Activated T-helper 17 cell treated with anti-CD3 and anti-CD28 coated beads, Interleukin-2, amount 50 U/mL, for 72 hours (primary cell): ENCODE results near the gene LRP1B. TPM values are rescaled to one million over a fixed set of nuclear protein-coding genes. Genes with fewer than 3 reads are reported as not detected.
"Not testable (repeated sequence)": the region's sequence is repeated elsewhere in the genome, so short reads cannot be mapped to it uniquely, and the experiment has no call there.

ENCODE experiments used
- ATAC-seq: fragments of 150-1000 bp; cut with Tn5 transposase; replicated peaks from 2 replicates; pipeline ENCODE4 v1.10.0; 2021; ENCODE audit warnings: mild to moderate bottlenecking, moderate library complexity
- H3K27ac Mint-ChIP-seq: one replicate; pipeline ENCODE4 v1.8.0; 2022; ENCODE audit warnings: mixed read lengths
- H3K27me3 Mint-ChIP-seq: one replicate; pipeline ENCODE4 v1.8.0; 2022; ENCODE audit warnings: mixed read lengths
- H3K36me3 Mint-ChIP-seq: one replicate; pipeline ENCODE4 v1.8.0; 2022; ENCODE audit warnings: low read depth, mild to moderate bottlenecking, mixed read lengths
- H3K4me1 Mint-ChIP-seq: one replicate; pipeline ENCODE4 v1.8.0; 2022; ENCODE audit warnings: mixed read lengths
- H3K4me3 Mint-ChIP-seq: one replicate; pipeline ENCODE4 v1.8.0; 2022; ENCODE audit warnings: mild to moderate bottlenecking, mixed read lengths
- H3K9me3 Mint-ChIP-seq: one replicate; pipeline ENCODE4 v1.8.0; 2022; ENCODE audit warnings: mixed read lengths
- total RNA-seq, 2 donors: library from RNA; stranded (reverse); gene quantifications; one replicate each; pipeline ENCODE4 v1.2.3, GENCODE V29; 2022

LRP1B gene
- total RNA-seq, 2 donors from 2014 or later = not detected

GRCh38 chr2:140586379-140586778 is 1544.4 kb downstream of the LRP1B start:
- no peaks in the 10 kb centered on the region for H3K4me1 Mint-ChIP-seq
- no peaks in the 10 kb centered on the region for H3K27me3 Mint-ChIP-seq
- no peak overlapping the region for H3K27ac Mint-ChIP-seq
- no peaks in the 10 kb centered on the region for H3K36me3 Mint-ChIP-seq
- no peak for ATAC-seq
- H3K9me3 Mint-ChIP-seq = peaks cover 15% of the 10 kb centered on the region
- H3K4me3 Mint-ChIP-seq = no peak overlapping the region

GRCh38 chr2:140585016-140585415 is 1545.8 kb downstream of the LRP1B start:
- Mint-ChIP-seq H3K4me3 (no peak overlapping the region), H3K9me3 (peaks cover 15% of the 10 kb centered on the region), H3K27me3 (no peaks in the 10 kb centered on the region), H3K36me3 (no peaks in the 10 kb centered on the region), H3K4me1 (no peaks in the 10 kb centered on the region), H3K27ac (no peak overlapping the region)
- ATAC-seq = no peak

GRCh38 chr2:140584471-140584870 is 1546.3 kb downstream of the LRP1B start:
- Mint-ChIP-seq H3K4me1 (no peaks in the 10 kb centered on the region), H3K9me3 (peaks cover 15% of the 10 kb centered on the region), H3K27ac (no peak overlapping the region), H3K4me3 (no peak overlapping the region), H3K27me3 (no peaks in the 10 kb centered on the region), H3K36me3 (no peaks in the 10 kb centered on the region)
- ATAC-seq = no peak

GRCh38 chr2:140580532-140581151 is 1550.2 kb downstream of the LRP1B start:
- Mint-ChIP-seq H3K4me3 (no peak overlapping the region), H3K36me3 (no peaks in the 10 kb centered on the region), H3K27me3 (no peaks in the 10 kb centered on the region), H3K4me1 (no peaks in the 10 kb centered on the region), H3K9me3 (peaks cover 7% of the 10 kb centered on the region), H3K27ac (no peak overlapping the region)
- ATAC-seq = no peak

- no peak for ATAC-seq
- no peaks in the 10 kb centered on the region for H3K36me3 Mint-ChIP-seq
- no peak overlapping the region for H3K27ac Mint-ChIP-seq
- no peaks in the 10 kb centered on the region for H3K4me1 Mint-ChIP-seq
- H3K27me3 Mint-ChIP-seq = no peaks in the 10 kb centered on the region
- H3K4me3 Mint-ChIP-seq = no peak overlapping the region
- peaks cover 11% of the 10 kb centered on the region for H3K9me3 Mint-ChIP-seq
These were observed 1553.4 kb downstream of the LRP1B start for GRCh38 chr2:140577453-140577852.

- peak; percentile 50 for ATAC-seq
- Mint-ChIP-seq H3K27me3 (no peaks in the 10 kb centered on the region), H3K9me3 (peaks cover 12% of the 10 kb centered on the region), H3K4me1 (no peaks in the 10 kb centered on the region), H3K4me3 (no peak overlapping the region), H3K36me3 (no peaks in the 10 kb centered on the region), H3K27ac (no peak overlapping the region)
These were observed 1563.1 kb downstream of the LRP1B start for GRCh38 chr2:140567734-140568133.

GRCh38 chr2:140565756-140566155 is 1565.1 kb downstream of the LRP1B start:
- Mint-ChIP-seq H3K4me1 (no peaks in the 10 kb centered on the region), H3K36me3 (no peaks in the 10 kb centered on the region), H3K27ac (no peak overlapping the region), H3K27me3 (no peaks in the 10 kb centered on the region), H3K9me3 (peaks cover 10% of the 10 kb centered on the region), H3K4me3 (no peak overlapping the region)
- ATAC-seq = no peak

GRCh38 chr2:140555701-140556100 is 1575.1 kb downstream of the LRP1B start:
- no peak for ATAC-seq
- Mint-ChIP-seq H3K4me1 (no peaks in the 10 kb centered on the region), H3K36me3 (no peaks in the 10 kb centered on the region), H3K9me3 (peaks cover 9% of the 10 kb centered on the region), H3K4me3 (no peak overlapping the region), H3K27ac (no peak overlapping the region), H3K27me3 (no peaks in the 10 kb centered on the region)

GRCh38 chr2:140552634-140553033 is 1578.2 kb downstream of the LRP1B start:
- ATAC-seq = no peak
- peaks cover 8% of the 10 kb centered on the region for H3K9me3 Mint-ChIP-seq
- no peaks in the 10 kb centered on the region for H3K36me3 Mint-ChIP-seq
- H3K4me3 Mint-ChIP-seq = no peak overlapping the region
- H3K4me1 Mint-ChIP-seq = no peaks in the 10 kb centered on the region
- H3K27ac Mint-ChIP-seq = no peak overlapping the region
- no peaks in the 10 kb centered on the region for H3K27me3 Mint-ChIP-seq

- H3K4me3 Mint-ChIP-seq = no peak overlapping the region
- no peak for ATAC-seq
- H3K27ac Mint-ChIP-seq = no peak overlapping the region
- H3K36me3 Mint-ChIP-seq = no peaks in the 10 kb centered on the region
- H3K4me1 Mint-ChIP-seq = no peaks in the 10 kb centered on the region
- no peaks in the 10 kb centered on the region for H3K27me3 Mint-ChIP-seq
- peaks cover 8% of the 10 kb centered on the region for H3K9me3 Mint-ChIP-seq
These were observed 1579.5 kb downstream of the LRP1B start for GRCh38 chr2:140551287-140551686.

GRCh38 chr2:140550821-140551220 is 1580.0 kb downstream of the LRP1B start:
- H3K4me3 Mint-ChIP-seq = no peak overlapping the region
- H3K36me3 Mint-ChIP-seq = no peaks in the 10 kb centered on the region
- H3K9me3 Mint-ChIP-seq = peaks cover 9% of the 10 kb centered on the region
- no peak overlapping the region for H3K27ac Mint-ChIP-seq
- ATAC-seq = no peak
- no peaks in the 10 kb centered on the region for H3K4me1 Mint-ChIP-seq
- H3K27me3 Mint-ChIP-seq = no peaks in the 10 kb centered on the region

- not testable (repeated sequence) for ATAC-seq, H3K4me1 Mint-ChIP-seq, H3K27ac Mint-ChIP-seq
These were observed 1586.0 kb downstream of the LRP1B start for GRCh38 chr2:140544769-140545168.

GRCh38 chr2:140542627-140543026 is 1588.2 kb downstream of the LRP1B start:
- H3K9me3 Mint-ChIP-seq = peaks cover 17% of the 10 kb centered on the region
- no peaks in the 10 kb centered on the region for H3K27me3 Mint-ChIP-seq
- H3K4me1 Mint-ChIP-seq = no peaks in the 10 kb centered on the region
- no peak overlapping the region for H3K4me3 Mint-ChIP-seq
- H3K27ac Mint-ChIP-seq = no peak overlapping the region
- no peaks in the 10 kb centered on the region for H3K36me3 Mint-ChIP-seq
- no peak for ATAC-seq

More at GRCh38 chr2:140544769-140545168, 1586.0 kb downstream of the LRP1B start:
- H3K36me3 Mint-ChIP-seq, H3K27me3 Mint-ChIP-seq, H3K4me3 Mint-ChIP-seq: not testable (repeated sequence)
- peaks cover 17% of the 10 kb centered on the region for H3K9me3 Mint-ChIP-seq

- Mint-ChIP-seq H3K9me3 (peaks cover 7% of the 10 kb centered on the region), H3K4me3 (no peak overlapping the region), H3K36me3 (no peaks in the 10 kb centered on the region), H3K27me3 (no peaks in the 10 kb centered on the region), H3K27ac (no peak overlapping the region), H3K4me1 (no peaks in the 10 kb centered on the region)
- ATAC-seq = no peak
These were observed 1591.5 kb downstream of the LRP1B start for GRCh38 chr2:140539242-140539875.

- peaks cover 21% of the 10 kb centered on the region for H3K9me3 Mint-ChIP-seq
- no peak overlapping the region for H3K27ac Mint-ChIP-seq
- H3K4me3 Mint-ChIP-seq = no peak overlapping the region
- no peaks in the 10 kb centered on the region for H3K36me3 Mint-ChIP-seq
- no peaks in the 10 kb centered on the region for H3K4me1 Mint-ChIP-seq
- H3K27me3 Mint-ChIP-seq = no peaks in the 10 kb centered on the region
- ATAC-seq = no peak
These were observed 1601.1 kb downstream of the LRP1B start for GRCh38 chr2:140529706-140530105.
